ENCODE measurements around the gene ESPN. TPM values are rescaled to one million over a fixed set of nuclear protein-coding genes. Genes with fewer than 3 reads are reported as not detected.
A peak's percentile ranks its signal among the peaks of the same experiment; 100 is the strongest.

The ESPN gene
- total RNA-seq, 3 donors from 2014 or later (not counting 1 experiment from before 2014, with no cell fraction given): 1.1 to 2.0 (median 1.7) TPM

- no peak for ATAC-seq
- Histone ChIP-seq H3K4me3 (ENCODE audit: low read length) (no peak overlapping the region), H3K27ac (ENCODE audit: low read length) (no peak overlapping the region), H3K27me3 (ENCODE audit: control insufficient read depth, insufficient read depth, low read length) (peaks cover 25% of the 10 kb centered on the region), H3K9me3 (ENCODE audit: control insufficient read depth, insufficient read depth, low read length) (no peaks in the 10 kb centered on the region), H3K4me1 (ENCODE audit: control insufficient read depth, insufficient read depth, low read length) (peaks cover 29% of the 10 kb centered on the region), H3K36me3 (ENCODE audit: control insufficient read depth, insufficient read depth, low read length) (no peaks in the 10 kb centered on the region)
- H3K27ac Mint-ChIP-seq: no peak overlapping the region
- H3K9me3 Mint-ChIP-seq: no peaks in the 10 kb centered on the region
- TF ChIP-seq CTCF (IDR thresholded peaks at IDR 0.05): no peak
- H3K4me3 Mint-ChIP-seq: no peak overlapping the region
- peaks cover 7 to 30% of the 10 kb centered on the region in 2 donors for H3K4me1 Mint-ChIP-seq
- peaks cover 23 to 28% of the 10 kb centered on the region in 2 donors for H3K27me3 Mint-ChIP-seq (ENCODE audit: low read depth in 2 of 2)
- no peaks in the 10 kb centered on the region for H3K36me3 Mint-ChIP-seq
- 86% methylated on average over 11 of the region's 13 CpGs for WGBS (ENCODE audit: insufficient coverage)
- DNase-seq: no peak
- intact Hi-C loops (cut with micrococcal nuclease): no loop called here
These were observed 64.2 kb downstream of the ESPN start for GRCh38 chr1:6488602-6489382.

GRCh38 chr1:6489383-6489765 is 64.8 kb downstream of the ESPN start:
- Histone ChIP-seq H3K27ac (ENCODE audit: low read length) (no peak overlapping the region), H3K4me1 (ENCODE audit: control insufficient read depth, insufficient read depth, low read length) (peaks cover 29% of the 10 kb centered on the region), H3K9me3 (ENCODE audit: control insufficient read depth, insufficient read depth, low read length) (no peaks in the 10 kb centered on the region), H3K4me3 (ENCODE audit: low read length) (no peak overlapping the region), H3K36me3 (ENCODE audit: control insufficient read depth, insufficient read depth, low read length) (no peaks in the 10 kb centered on the region), H3K27me3 (ENCODE audit: control insufficient read depth, insufficient read depth, low read length) (peaks cover 22% of the 10 kb centered on the region)
- DNase-seq: no peak
- Mint-ChIP-seq H3K36me3 (no peaks in the 10 kb centered on the region), H3K27ac (no peak overlapping the region), H3K4me1 (peaks cover 7 to 30% of the 10 kb centered on the region in 2 donors), H3K9me3 (no peaks in the 10 kb centered on the region), H3K27me3 (ENCODE audit: low read depth in 2 of 2) (peaks cover 23 to 28% of the 10 kb centered on the region in 2 donors), H3K4me3 (no peak overlapping the region)
- intact Hi-C loops (cut with micrococcal nuclease): no loop called here
- no peak for TF ChIP-seq CTCF (IDR thresholded peaks at IDR 0.05)
- WGBS (ENCODE audit: insufficient coverage): 87% methylated on average over 9 of the region's 9 CpGs
- no peak for ATAC-seq

GRCh38 chr1:6489799-6490180 is 65.2 kb downstream of the ESPN start:
- peaks cover 23 to 28% of the 10 kb centered on the region in 2 donors for H3K27me3 Mint-ChIP-seq (ENCODE audit: low read depth in 2 of 2)
- no peaks in the 10 kb centered on the region for H3K36me3 ChIP-seq (ENCODE audit: control insufficient read depth, insufficient read depth, low read length)
- peaks cover 18% of the 10 kb centered on the region for H3K27me3 ChIP-seq (ENCODE audit: control insufficient read depth, insufficient read depth, low read length)
- H3K36me3 Mint-ChIP-seq: no peaks in the 10 kb centered on the region
- no peak overlapping the region for H3K27ac ChIP-seq (ENCODE audit: low read length)
- ATAC-seq: peak; percentile 70 to 76 (median 75)
- WGBS (ENCODE audit: insufficient coverage): 13% methylated on average over 21 of the region's 21 CpGs
- DNase-seq: peak; percentile 65 to 90
- H3K4me3 Mint-ChIP-seq: peak overlapping the region; percentile 72
- peaks cover 7 to 27% of the 10 kb centered on the region in 2 donors for H3K4me1 Mint-ChIP-seq
- H3K4me3 ChIP-seq (ENCODE audit: low read length): peak overlapping the region; percentile 57
- no peaks in the 10 kb centered on the region for H3K9me3 Mint-ChIP-seq
- no peaks in the 10 kb centered on the region for H3K9me3 ChIP-seq (ENCODE audit: control insufficient read depth, insufficient read depth, low read length)
- peaks cover 29% of the 10 kb centered on the region for H3K4me1 ChIP-seq (ENCODE audit: control insufficient read depth, insufficient read depth, low read length)
- peak; percentile 89 for TF ChIP-seq CTCF (IDR thresholded peaks at IDR 0.05)
- intact Hi-C loops (cut with micrococcal nuclease): no loop called here
- peak overlapping the region in 1 of 2 donors; percentile 45 for H3K27ac Mint-ChIP-seq
